GM12878 (cell line): Measurements from ENCODE around the gene IER2. TPM values are rescaled to one million over a fixed set of nuclear protein-coding genes. Genes with fewer than 3 reads are reported as not detected.

Source experiments
- BACH1 ChIP-seq: fragments of 450-650 bp; IDR thresholded peaks from 2 replicates; pipeline ENCODE4 v1.6.1; 2017; ENCODE audit warnings: mild to moderate bottlenecking, borderline replicate concordance
- BCL3 ChIP-seq: IDR thresholded peaks from 2 replicates; pipeline ENCODE4 v1.6.1; 2011; ENCODE audit warnings: borderline replicate concordance, low read depth, mild to moderate bottlenecking, moderate library complexity, low read length; ENCODE audit not compliant: insufficient read depth, poor library complexity, severe bottlenecking
- BMI1 ChIP-seq: fragments of 450-650 bp; IDR thresholded peaks from 2 replicates; pipeline ENCODE4 v1.6.1; 2016; ENCODE audit warnings: mild to moderate bottlenecking, moderate library complexity, borderline replicate concordance
- CHD1 ChIP-seq: IDR thresholded peaks from 2 replicates; pipeline ENCODE4 v1.6.1; 2012; ENCODE audit warnings: low read depth, low read length, improper control_type of control experiment
- CHD4 ChIP-seq: fragments of 200-600 bp; sonication (generic); IDR thresholded peaks from 2 replicates; pipeline ENCODE4 v1.6.1; 2016; ENCODE audit warnings: mild to moderate bottlenecking
- EGR1 ChIP-seq, 2 experiments: IDR thresholded peaks; 1 replicate in 1 of 2; 2 replicates in 1 of 2; pipeline ENCODE4 v1.6.1; 2011 to 2012; ENCODE audit warnings: low read depth in 2 of 2, low read length in 2 of 2, borderline replicate concordance in 1 of 2, mild to moderate bottlenecking in 1 of 2, moderate library complexity in 1 of 2
- FOS ChIP-seq: IDR thresholded peaks from 3 replicates; pipeline ENCODE4 v1.6.1; 2011; ENCODE audit warnings: borderline replicate concordance; ENCODE audit not compliant: insufficient read length; ENCODE audit errors: extremely low read depth
- HCFC1 ChIP-seq: fragments of 150-350 bp; IDR thresholded peaks from 2 replicates; pipeline ENCODE4 v1.6.1; 2014; ENCODE audit warnings: low read length
- HDGF ChIP-seq: fragments of 450-650 bp; IDR thresholded peaks from 2 replicates; pipeline ENCODE4 v1.6.1; 2016; ENCODE audit warnings: antibody characterized with exemption
- KAT2A ChIP-seq: conservative IDR thresholded peaks from 2 replicates; pipeline ENCODE4 v1.6.1; 2011; ENCODE audit warnings: low read depth, low read length; ENCODE audit not compliant: control insufficient read depth
- PRDM15 ChIP-seq: fragments of 450-650 bp; formaldehyde crosslinking; IDR thresholded peaks from 2 replicates; pipeline ENCODE4 v1.4.0; 2020; ENCODE audit warnings: mild to moderate bottlenecking, moderate library complexity
- SIX5 ChIP-seq: IDR thresholded peaks from 2 replicates; pipeline ENCODE4 v1.6.1; 2011; ENCODE audit warnings: mild to moderate bottlenecking, low read depth, low read length, moderate library complexity; ENCODE audit not compliant: severe bottlenecking
- SP1 ChIP-seq: IDR thresholded peaks from one replicate; pipeline ENCODE4 v1.6.1; 2011; ENCODE audit warnings: low read depth, low read length
- STAT1 ChIP-seq: fragments of 450-650 bp; conservative IDR thresholded peaks from 2 replicates; pipeline ENCODE4 v1.6.1; 2014; ENCODE audit warnings: antibody characterized with exemption, mild to moderate bottlenecking
- TARDBP ChIP-seq: IDR thresholded peaks from 2 replicates; pipeline ENCODE4 v1.6.1; 2016; ENCODE audit warnings: borderline replicate concordance
- ZSCAN29 ChIP-seq: fragments of 450-650 bp; IDR thresholded peaks from 2 replicates; pipeline ENCODE4 v1.6.1; 2017; ENCODE audit warnings: mild to moderate bottlenecking, moderate library complexity
- polyA plus RNA-seq, 11 experiments: library from polyadenylated mRNA; depleted of rRNA in 4 of 11; unstranded in 6 of 11; stranded (reverse) in 5 of 11; fragments of >200 nt; fragmentation: Nextera tagmentation in 4 of 11; fragmentation: Illumina TruSeq in 1 of 11; extraction: Ambion mirVana in 4 of 11; extraction: Trizol in 1 of 11; gene quantifications; 1 replicate in 1 of 11; 2 replicates in 10 of 11; pipeline versions ENCODE4 v1.2.1 to v1.2.3, GENCODE V29; 2011 to 2016; ENCODE audit warnings: inconsistent platforms in 2 of 11, missing spikeins in 2 of 11, low read depth in 1 of 11
- total RNA-seq, 4 experiments: library from RNA; depleted of rRNA in 3 of 4; stranded (reverse); fragments of >200 nt in 3 of 4; fragmentation: Illumina TruSeq in 1 of 4; extraction: Trizol in 1 of 4; gene quantifications; 2 replicates each; pipeline versions ENCODE4 v1.2.1 to v1.2.3, GENCODE V29; 2013 to 2021
- TF ChIP-seq, protein P1 (sequence below): IDR thresholded peaks from 2 replicates; pipeline ENCODE4 v1.6.1; 2012; ENCODE audit warnings: improper control_type of control experiment, low read depth, low read length; ENCODE audit not compliant: insufficient replicate concordance
- TF ChIP-seq, protein P2 (sequence below): IDR thresholded peaks from 2 replicates; pipeline ENCODE4 v1.6.1; 2012; ENCODE audit warnings: low read length, inconsistent platforms

The IER2 gene
- total and polyA plus RNA-seq, 10 of the 15 experiments (the other 5 are each of a cell fraction or from before 2014, with no cell fraction given), result 2.8 to 94.5 (median 24.9) TPM

- no peak for TF ChIP-seq ZSCAN29
- no peak for TF ChIP-seq CHD4
- TF ChIP-seq BCL3, result no peak
- TF ChIP-seq TARDBP, result no peak
- no peak for TF ChIP-seq CHD1
- no peak for TF ChIP-seq BMI1
- TF ChIP-seq STAT1, result peak; percentile 74; the same call in 1 of the 2 replicates
- TF ChIP-seq KAT2A, result no peak
- TF ChIP-seq FOS, result no peak
- TF ChIP-seq HDGF, result no peak
- no peak for TF ChIP-seq PRDM15 (CRISPR knock-in tag)
- TF ChIP-seq BACH1, result peak; percentile 57; the same call in 1 of the 2 replicates
- TF ChIP-seq EGR1 (IDR thresholded peaks at IDR 0.05; ENCODE audit: borderline replicate concordance in 1 of 2, low read depth in 2 of 2, low read length in 2 of 2), result peak in 1 of 2 experiments; percentile 48; a peak in 1 of 3 replicates
- TF ChIP-seq, protein P1, sequence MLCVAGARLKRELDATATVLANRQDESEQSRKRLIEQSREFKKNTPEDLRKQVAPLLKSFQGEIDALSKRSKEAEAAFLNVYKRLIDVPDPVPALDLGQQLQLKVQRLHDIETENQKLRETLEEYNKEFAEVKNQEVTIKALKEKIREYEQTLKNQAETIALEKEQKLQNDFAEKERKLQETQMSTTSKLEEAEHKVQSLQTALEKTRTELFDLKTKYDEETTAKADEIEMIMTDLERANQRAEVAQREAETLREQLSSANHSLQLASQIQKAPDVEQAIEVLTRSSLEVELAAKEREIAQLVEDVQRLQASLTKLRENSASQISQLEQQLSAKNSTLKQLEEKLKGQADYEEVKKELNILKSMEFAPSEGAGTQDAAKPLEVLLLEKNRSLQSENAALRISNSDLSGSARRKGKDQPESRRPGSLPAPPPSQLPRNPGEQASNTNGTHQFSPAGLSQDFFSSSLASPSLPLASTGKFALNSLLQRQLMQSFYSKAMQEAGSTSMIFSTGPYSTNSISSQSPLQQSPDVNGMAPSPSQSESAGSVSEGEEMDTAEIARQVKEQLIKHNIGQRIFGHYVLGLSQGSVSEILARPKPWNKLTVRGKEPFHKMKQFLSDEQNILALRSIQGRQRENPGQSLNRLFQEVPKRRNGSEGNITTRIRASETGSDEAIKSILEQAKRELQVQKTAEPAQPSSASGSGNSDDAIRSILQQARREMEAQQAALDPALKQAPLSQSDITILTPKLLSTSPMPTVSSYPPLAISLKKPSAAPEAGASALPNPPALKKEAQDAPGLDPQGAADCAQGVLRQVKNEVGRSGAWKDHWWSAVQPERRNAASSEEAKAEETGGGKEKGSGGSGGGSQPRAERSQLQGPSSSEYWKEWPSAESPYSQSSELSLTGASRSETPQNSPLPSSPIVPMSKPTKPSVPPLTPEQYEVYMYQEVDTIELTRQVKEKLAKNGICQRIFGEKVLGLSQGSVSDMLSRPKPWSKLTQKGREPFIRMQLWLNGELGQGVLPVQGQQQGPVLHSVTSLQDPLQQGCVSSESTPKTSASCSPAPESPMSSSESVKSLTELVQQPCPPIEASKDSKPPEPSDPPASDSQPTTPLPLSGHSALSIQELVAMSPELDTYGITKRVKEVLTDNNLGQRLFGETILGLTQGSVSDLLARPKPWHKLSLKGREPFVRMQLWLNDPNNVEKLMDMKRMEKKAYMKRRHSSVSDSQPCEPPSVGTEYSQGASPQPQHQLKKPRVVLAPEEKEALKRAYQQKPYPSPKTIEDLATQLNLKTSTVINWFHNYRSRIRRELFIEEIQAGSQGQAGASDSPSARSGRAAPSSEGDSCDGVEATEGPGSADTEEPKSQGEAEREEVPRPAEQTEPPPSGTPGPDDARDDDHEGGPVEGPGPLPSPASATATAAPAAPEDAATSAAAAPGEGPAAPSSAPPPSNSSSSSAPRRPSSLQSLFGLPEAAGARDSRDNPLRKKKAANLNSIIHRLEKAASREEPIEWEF, result peak; percentile 86
- TF ChIP-seq SIX5, result no peak
- TF ChIP-seq HCFC1, result no peak
- TF ChIP-seq SP1, result peak; percentile 28
- TF ChIP-seq, protein P2, sequence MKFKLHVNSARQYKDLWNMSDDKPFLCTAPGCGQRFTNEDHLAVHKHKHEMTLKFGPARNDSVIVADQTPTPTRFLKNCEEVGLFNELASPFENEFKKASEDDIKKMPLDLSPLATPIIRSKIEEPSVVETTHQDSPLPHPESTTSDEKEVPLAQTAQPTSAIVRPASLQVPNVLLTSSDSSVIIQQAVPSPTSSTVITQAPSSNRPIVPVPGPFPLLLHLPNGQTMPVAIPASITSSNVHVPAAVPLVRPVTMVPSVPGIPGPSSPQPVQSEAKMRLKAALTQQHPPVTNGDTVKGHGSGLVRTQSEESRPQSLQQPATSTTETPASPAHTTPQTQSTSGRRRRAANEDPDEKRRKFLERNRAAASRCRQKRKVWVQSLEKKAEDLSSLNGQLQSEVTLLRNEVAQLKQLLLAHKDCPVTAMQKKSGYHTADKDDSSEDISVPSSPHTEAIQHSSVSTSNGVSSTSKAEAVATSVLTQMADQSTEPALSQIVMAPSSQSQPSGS, result no peak
These were observed 4.8 kb downstream of the IER2 start (continued) for GRCh38 chr19:13154911-13155471.
